ENCODE measurements around the gene RANBP17. TPM values are rescaled to one million over a fixed set of nuclear protein-coding genes. Genes with fewer than 3 reads are reported as not detected.

The RANBP17 gene
- total and polyA plus RNA-seq, 9 of the 15 experiments (the other 6 are each of a cell fraction or from before 2014, with no cell fraction given): not detected

GRCh38 chr5:171340491-171340890, 478.7 kb downstream of the RANBP17 start:
- DNase-seq (ENCODE audit: extremely low read depth in 1 of 4, low spot score in 3 of 4) (no peak), ATAC-seq (no peak), FAIRE-seq (no peak)
- Histone ChIP-seq H3K36me3 (ENCODE audit: control insufficient read depth, insufficient read depth, low read length) (no peaks in the 10 kb centered on the region), H3K9me3 (replicated peaks; ENCODE audit: control insufficient read depth, insufficient read depth, low read depth, low read length) (no peaks in the 10 kb centered on the region), H3K9me1 (ENCODE audit: control insufficient read depth, insufficient read depth, low read length) (no peaks in the 10 kb centered on the region), H3K27me3 (ENCODE audit: control insufficient read depth in 2 of 2, insufficient read depth in 2 of 2, low read length in 2 of 2) (peaks cover 8 to 31% of the 10 kb centered on the region in 2 experiments; a peak in 4 of 5 replicates), H3K4me3 (no peak overlapping the region), H2AFZ (ENCODE audit: low read depth, low read length) (no peak overlapping the region), H3K4me1 (replicated peaks in 1 of 2; ENCODE audit: control insufficient read depth in 2 of 2, insufficient read depth in 2 of 2, low read length in 2 of 2) (no peaks in the 10 kb centered on the region; a peak in 1 of 5 replicates), H3K4me2 (ENCODE audit: insufficient read depth, low read length) (no peak overlapping the region), H3K27ac (ENCODE audit: extremely low read depth, low read depth, low read length) (no peak overlapping the region), H3K9ac (ENCODE audit: insufficient read depth in 1 of 2, low read depth in 2 of 2, low read length in 2 of 2) (no peak overlapping the region), H3K79me2 (ENCODE audit: control insufficient read depth, insufficient read depth, low read length) (no peaks in the 10 kb centered on the region), H4K20me1 (replicated peaks; ENCODE audit: control insufficient read depth, insufficient read depth, low read length) (no peaks in the 10 kb centered on the region)
- ChIA-PET CTCF (ENCODE audit: low intra/inter-chr PET ratio) (no interaction called here), POLR2A (interaction anchor here (0.7 to 1.2 kb wide), 2 partner anchors 22 to 47 kb away, joined by 3 read pairs; partner anchors contain the start of gene NPM1)
- no peak for TF ChIP-seq ZNF609 (CRISPR knock-in tag; IDR thresholded peaks at IDR 0.05; ENCODE audit: borderline replicate concordance)
- no peak for TF ChIP-seq ZNF592 (IDR thresholded peaks at IDR 0.05)
- no peak for TF ChIP-seq POU5F1 (IDR thresholded peaks at IDR 0.05; ENCODE audit: borderline replicate concordance, low read depth, low read length, partially characterized antibody)
- no peak for TF ChIP-seq MCM2 (IDR thresholded peaks at IDR 0.05; ENCODE audit: low read depth)
- WGBS (ENCODE audit: insufficient coverage, low coverage, missing lambda C conversion rate): 3% methylated on average over 6 of the region's 6 CpGs
- intact Hi-C loops (cut with micrococcal nuclease) (no loop called here), in situ Hi-C loops (cut with MboI) (no loop called here)
- BruUV-seq (replicated peaks): no TSS peak

Data from K562 (cell line).